ENCODE measurements around the gene GDI1. TPM values are rescaled to one million over a fixed set of nuclear protein-coding genes. Genes with fewer than 3 reads are reported as not detected.

Gene GDI1
- total RNA-seq, 6 experiments from 2014 or later, result 144 to 154 (median 147) TPM

DNA sequence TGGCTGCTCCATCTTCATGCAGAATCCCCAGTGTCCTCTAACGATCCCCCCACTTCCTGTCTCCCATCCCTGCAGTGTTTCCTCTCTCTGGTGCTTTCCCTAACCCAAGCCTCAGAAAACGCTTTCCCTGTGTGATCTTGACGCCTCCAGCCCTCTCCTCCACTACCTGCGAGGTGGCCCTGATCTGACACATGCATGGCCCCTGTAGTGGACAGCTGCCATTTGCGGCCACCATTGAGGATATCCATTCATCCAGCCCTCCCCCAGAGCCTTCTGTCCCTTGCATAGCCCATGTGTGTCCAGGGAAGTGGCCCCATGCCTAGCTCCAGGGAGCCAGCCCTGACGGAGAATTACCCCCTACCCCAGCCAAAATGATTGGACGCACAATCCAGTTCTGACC is 46.4 kb downstream of the GDI1 start:
- TF ChIP-seq, protein P1, sequence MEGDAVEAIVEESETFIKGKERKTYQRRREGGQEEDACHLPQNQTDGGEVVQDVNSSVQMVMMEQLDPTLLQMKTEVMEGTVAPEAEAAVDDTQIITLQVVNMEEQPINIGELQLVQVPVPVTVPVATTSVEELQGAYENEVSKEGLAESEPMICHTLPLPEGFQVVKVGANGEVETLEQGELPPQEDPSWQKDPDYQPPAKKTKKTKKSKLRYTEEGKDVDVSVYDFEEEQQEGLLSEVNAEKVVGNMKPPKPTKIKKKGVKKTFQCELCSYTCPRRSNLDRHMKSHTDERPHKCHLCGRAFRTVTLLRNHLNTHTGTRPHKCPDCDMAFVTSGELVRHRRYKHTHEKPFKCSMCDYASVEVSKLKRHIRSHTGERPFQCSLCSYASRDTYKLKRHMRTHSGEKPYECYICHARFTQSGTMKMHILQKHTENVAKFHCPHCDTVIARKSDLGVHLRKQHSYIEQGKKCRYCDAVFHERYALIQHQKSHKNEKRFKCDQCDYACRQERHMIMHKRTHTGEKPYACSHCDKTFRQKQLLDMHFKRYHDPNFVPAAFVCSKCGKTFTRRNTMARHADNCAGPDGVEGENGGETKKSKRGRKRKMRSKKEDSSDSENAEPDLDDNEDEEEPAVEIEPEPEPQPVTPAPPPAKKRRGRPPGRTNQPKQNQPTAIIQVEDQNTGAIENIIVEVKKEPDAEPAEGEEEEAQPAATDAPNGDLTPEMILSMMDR (IDR thresholded peaks at IDR 0.05), result no peak
- no peaks in the 10 kb centered on the region for H3K27me3 Mint-ChIP-seq (ENCODE audit: insufficient read depth)
- H3K4me1 Mint-ChIP-seq (ENCODE audit: low read depth), result 0 out of 2 replicates have a peak, but pooled peaks cover 6% of the 10 kb centered on the region
- no peak for DNase-seq
- no peak overlapping the region for H3K4me3 Mint-ChIP-seq
- H3K27ac Mint-ChIP-seq, result no peak overlapping the region
- H3K36me3 Mint-ChIP-seq (ENCODE audit: low read depth), result no peaks in the 10 kb centered on the region; the same call in 1 of the 2 replicates
- H3K9me3 Mint-ChIP-seq, result no peaks in the 10 kb centered on the region

DNA sequence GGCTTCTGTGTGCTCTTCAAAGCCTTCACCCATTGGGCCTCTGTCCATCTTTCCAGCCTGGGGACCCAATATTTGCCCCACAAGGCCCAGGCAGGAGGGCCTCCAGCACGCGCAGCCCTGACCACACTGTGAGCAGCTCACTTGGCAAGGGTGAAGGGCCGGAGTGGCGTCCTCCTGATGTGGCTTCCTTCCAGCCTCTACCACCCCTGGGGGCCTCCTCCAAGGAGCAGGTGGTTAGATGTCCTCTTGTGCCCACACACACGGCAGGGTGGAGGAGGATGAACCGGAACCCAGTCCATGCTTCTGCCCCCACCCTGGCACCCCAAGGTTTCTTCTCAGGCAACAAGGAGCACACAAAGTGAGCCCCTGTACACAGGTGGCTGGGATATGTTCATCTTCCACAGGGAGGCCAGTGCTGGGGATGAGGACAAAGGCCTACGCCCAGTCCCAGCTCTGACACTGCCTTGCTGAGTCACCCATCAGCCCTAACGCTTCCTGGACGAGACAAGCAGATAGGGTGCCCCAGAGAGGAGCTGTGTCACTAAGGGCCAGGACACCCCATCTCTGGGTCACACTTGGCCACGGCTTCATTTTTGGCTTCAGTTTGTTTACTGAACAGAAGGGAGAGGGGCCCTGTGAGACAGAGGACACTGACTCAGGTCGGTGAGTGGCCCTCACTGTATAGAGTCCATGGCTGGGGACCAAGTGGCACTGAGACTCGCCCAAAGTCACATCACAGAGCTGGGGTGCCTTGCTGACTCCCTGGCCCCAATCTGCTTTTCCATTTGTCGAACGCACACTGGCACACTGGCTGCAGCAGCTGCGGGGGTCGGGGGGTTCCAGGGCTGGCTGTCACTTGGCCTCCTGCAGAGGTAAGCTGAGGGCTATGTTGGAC is 47.5 kb downstream of the GDI1 start:
- Mint-ChIP-seq H3K36me3 (ENCODE audit: low read depth) (no peaks in the 10 kb centered on the region; the same call in 1 of the 2 replicates), H3K27me3 (ENCODE audit: insufficient read depth) (no peaks in the 10 kb centered on the region), H3K27ac (peak overlapping the region; percentile 46), H3K4me3 (peak overlapping the region; percentile 72; the same call in 1 of the 2 replicates), H3K4me1 (ENCODE audit: low read depth) (peaks cover 7% of the 10 kb centered on the region), H3K9me3 (no peaks in the 10 kb centered on the region)
- TF ChIP-seq, protein P1 (IDR thresholded peaks at IDR 0.05), result no peak
- peak; percentile 24 for DNase-seq

DNA sequence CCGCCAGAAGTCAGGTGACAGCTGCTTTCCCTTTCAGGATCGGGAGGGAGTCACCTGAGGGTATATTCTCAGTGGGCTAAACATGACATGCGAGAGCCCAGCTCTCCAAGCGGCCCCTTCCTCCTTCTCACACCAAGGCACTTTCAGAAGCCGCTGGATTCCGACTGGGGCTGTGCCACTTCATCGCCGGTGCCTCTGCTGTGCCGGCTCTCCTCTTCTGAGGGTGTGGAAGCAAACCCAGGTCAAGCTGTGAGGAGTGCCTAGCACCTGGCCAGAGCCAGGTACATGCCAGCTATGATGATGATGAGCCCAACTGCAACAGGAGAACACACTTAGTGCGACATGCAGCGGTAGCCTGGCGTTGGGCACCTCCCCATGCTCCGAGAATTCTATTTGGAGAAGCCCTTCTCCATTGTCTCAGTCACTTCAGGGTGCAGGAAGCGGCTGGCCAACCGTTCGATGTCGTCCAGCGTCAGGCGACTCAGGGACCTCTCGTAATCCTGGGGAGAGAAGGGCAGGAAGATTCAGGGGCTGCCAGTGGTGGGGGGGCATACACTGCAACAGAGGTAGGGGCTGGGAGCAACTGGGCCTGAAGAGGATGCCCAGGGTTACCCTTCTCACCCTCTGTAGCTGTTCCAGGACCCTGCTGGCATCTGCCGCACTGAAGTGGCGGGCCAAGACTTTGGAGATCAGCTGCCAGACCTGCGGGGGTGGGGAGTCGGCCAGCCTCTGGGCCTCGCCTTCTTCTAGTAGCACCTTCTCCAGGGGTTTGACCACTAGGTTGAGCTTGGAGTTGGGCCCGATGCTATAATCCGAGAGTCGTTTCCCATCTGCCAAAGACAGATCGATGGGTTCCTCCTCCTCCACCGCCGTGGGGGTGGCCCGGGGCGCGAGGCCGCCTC is 48.4 kb downstream of the GDI1 start:
- H3K36me3 Mint-ChIP-seq (ENCODE audit: low read depth), result no peaks in the 10 kb centered on the region; the same call in 1 of the 2 replicates
- DNase-seq, result no peak
- no peaks in the 10 kb centered on the region for H3K27me3 Mint-ChIP-seq (ENCODE audit: insufficient read depth)
- H3K4me3 Mint-ChIP-seq, result peak overlapping the region; percentile 72
- TF ChIP-seq, protein P1 (IDR thresholded peaks at IDR 0.05), result no peak
- peak overlapping the region; percentile 33; the same call in 1 of the 2 replicates for H3K27ac Mint-ChIP-seq
- H3K9me3 Mint-ChIP-seq, result no peaks in the 10 kb centered on the region
- H3K4me1 Mint-ChIP-seq (ENCODE audit: low read depth), result peaks cover 12% of the 10 kb centered on the region

DNA sequence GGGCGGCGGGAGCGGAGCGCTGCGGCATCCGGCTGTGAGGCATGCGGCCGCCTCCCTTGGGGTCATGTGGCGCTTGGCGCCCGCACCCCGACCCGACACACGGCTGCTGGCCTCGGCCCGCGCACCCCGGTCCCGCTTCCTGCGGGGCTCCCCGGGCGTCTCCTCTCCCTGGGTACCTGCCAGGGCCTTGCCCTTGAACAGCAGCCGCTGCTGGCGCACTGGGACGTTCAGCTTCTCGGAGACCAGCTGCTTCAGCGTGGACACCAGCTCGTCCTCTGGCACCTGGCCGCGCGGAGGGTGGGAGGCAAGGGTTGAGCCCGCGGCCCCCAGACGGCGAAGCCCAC is 49.1 kb downstream of the GDI1 start:
- TF ChIP-seq, protein P1 (IDR thresholded peaks at IDR 0.05), result no peak
- Mint-ChIP-seq H3K27ac (no peak overlapping the region), H3K27me3 (ENCODE audit: insufficient read depth) (no peaks in the 10 kb centered on the region), H3K4me3 (peak overlapping the region; percentile 26), H3K4me1 (ENCODE audit: low read depth) (peaks cover 12% of the 10 kb centered on the region), H3K9me3 (no peaks in the 10 kb centered on the region), H3K36me3 (ENCODE audit: low read depth) (no peaks in the 10 kb centered on the region; the same call in 1 of the 2 replicates)
- DNase-seq, result no peak

DNA sequence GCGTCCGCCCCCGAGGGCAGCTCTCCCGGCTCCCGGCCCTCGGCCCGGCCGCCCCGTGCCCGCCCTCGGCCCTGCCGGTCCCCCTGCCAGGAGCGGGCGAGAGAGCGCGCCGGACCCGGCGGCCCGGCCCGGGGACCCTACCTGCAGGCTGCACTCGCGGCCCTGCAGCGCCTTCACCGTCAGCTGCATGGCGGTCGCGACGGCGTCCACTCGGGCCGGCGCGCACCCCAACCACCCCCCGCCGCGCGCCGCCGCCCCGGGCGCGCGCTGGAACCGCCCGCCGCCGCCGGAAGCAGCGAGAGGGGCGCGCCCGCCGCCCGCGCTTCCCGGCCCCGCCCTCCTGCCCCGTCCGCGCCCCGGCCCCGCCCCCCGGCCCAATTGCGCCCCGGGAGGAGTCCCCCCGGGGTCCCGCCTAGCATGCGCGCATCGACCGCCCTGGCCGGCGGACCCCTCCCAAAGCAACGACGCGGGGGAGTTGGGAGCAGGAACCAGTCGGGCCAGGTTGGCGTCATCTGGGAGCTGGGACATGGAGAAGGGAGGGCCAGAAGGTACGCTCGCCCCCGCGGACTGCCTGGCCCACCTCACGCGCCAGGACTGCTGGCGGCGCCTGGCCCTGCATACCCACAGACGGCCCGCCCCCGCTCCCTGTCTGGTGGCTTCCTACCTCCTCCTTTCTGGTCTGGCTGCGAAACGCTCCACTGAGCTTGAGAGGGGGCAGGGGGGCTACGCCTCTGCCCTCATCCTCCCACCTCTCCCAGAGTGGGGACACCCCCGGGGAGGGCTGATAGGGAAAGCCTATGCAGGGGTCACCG is 49.6 kb downstream of the GDI1 start, which contains the start of gene UBL4A:
TSS of gene UBL4A (minus strand) at position 220 of the 812 bp plus-strand sequence. CDS start at position 189, 31 bp downstream.
- H3K4me1 Mint-ChIP-seq (ENCODE audit: low read depth), result peaks cover 12% of the 10 kb centered on the region
- peak within 1 kb of the TSS; percentile 72 for H3K4me3 Mint-ChIP-seq
- H3K27me3 Mint-ChIP-seq (ENCODE audit: insufficient read depth), result no peaks in the 10 kb centered on the region
- peak; percentile 15 for DNase-seq
- H3K9me3 Mint-ChIP-seq, result no peaks in the 10 kb centered on the region
- H3K27ac Mint-ChIP-seq, result peak within 1 kb of the TSS; percentile 33; the same call in 1 of the 2 replicates
- TF ChIP-seq, protein P1 (IDR thresholded peaks at IDR 0.05), result no peak
- no peaks in the 10 kb centered on the region; the same call in 1 of the 2 replicates for H3K36me3 Mint-ChIP-seq (ENCODE audit: low read depth)

Measured in HFFc6 (cell line).